GM19468 (cell line): Measurements from ENCODE around the gene BRPF1.

Experiments
- ATAC-seq: cut with Tn5 transposase; IDR thresholded peaks from one replicate; pipeline ENCODE4 v1.9.1; 2021; ENCODE audit warnings: mild to moderate bottlenecking, moderate library complexity, moderate number of reproducible peaks; ENCODE audit not compliant: unreplicated experiment; ENCODE audit errors: extremely low read depth

Gene BRPF1

DNA sequence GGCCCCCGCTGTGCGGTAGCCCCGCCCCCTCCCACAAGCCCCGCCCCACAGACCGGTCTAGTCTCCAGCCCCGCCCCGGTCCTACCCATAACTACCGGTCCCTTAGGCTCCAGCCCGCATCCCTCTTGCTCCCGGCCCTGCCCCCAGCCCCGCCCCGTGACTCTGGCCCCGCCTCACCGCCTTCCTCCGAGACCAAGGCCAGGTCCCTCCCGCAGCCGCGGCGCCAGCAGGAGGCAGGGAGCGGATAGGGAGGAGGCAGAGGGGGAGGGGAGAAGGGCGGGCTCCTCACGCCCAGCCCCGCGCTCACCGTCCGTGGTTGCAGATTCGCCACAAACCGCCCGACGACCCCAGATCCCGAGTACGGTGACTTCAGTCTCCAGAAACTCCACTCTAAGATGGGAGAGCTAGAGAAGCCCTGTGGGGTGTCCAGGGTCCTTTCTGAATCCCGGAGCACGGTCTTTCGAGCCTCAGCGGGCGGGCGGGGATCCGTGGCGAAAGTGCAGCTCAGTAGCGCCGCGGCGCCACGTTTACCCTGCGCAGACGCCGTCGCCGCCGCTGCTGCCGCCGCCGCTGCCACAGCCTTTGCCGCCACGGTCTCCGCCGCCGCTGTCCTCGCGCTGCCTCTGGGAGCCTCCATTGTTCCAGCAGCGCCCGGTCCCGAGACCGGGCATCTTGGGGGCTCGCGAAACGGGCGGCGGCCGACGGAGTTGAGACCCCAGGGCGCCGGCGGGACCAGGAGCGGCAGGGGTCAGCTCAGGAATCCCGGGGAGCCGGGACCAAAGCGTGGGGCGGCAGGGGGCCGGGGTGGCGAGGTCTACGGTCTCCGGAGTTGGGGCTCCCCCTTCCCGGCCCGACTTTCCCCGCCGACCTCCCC is at the start of gene BRPF1:
Gene BRPF1 (plus strand): TSS at position 530 of the 874 bp plus-strand sequence. CDS start 2,406 bp downstream, outside the sequence.
- ATAC-seq, result peak; percentile 60

DNA sequence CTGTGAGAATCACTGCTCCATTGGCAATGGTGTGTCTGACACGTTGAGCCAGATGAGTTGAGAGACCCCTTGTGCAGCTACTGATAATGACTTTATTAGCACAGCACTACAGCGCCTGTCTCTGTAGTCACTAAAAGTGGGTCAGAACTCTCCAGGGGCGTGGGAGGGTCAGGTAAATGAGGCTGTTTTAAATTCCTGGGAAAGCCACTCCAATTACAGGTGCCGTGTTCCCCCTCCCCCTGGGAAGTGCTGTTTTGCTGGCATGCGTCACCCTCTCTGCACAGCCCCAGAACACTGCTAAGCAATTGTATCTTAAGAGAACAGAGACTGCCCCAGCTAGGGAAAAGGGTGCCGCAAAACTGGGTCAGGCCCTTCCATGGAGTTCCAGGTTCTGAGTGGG is 49.4 kb upstream of the BRPF1 start:
- no peak for ATAC-seq

DNA sequence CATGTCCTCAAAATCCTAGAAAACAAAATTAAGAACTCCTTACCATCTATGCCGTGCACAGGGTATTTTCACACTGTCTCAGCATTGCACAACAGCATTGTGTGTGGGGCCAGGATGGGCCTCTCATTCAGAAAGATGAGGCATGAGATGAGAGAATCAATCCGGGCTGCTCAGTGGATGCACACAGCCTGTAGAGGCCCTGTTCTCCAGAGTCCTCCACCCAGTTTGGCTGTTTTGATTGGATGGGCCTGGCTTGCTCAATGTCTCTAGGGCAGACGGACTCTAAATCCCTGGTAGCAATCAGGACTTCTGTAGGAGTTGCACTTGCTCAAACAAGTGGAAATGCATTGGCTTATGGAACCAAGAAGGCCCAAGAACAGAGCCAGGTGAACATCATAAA is 48.1 kb upstream of the BRPF1 start:
- no peak for ATAC-seq

DNA sequence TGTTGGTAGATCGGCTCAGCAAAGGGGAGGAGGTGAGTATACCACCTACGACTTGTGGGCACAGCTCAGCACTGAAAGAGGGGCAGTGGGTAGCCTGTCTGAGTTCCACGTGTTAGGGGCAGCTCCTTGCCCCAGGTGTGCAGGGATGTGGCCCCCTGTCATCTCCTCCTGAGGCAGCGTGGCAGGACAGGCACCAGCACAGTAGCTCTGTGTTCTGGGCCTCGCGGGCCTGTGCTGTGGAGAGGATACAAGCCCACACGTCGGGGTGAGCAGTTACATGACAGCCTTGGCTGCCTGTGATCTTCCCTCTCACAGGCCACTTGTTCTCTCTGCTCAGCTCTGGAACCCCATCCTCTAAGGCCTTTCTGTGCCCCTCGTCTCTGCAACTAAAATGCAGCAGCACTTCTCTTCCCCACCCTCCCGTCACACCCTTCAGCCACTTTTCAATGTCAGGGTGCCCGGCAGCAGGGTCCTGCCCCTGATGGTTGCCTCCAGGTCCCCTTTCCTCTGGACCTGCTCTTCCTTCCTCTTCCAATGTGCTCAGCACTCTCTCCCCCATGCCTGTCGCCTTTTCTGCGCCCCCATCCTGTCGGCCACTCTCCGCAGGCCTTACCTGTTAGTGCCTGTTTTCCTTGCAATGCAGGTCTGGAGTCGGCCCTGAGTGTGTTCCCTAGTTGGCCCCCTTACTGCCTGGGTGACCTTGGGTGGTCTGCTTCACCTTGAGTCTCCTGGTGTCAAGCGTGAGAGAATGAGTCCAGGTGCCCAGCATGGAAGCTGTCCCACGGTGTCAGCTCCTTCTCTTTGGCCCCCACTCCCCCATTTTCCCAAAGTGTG is 46.1 kb upstream of the BRPF1 start:
- ATAC-seq, result no peak

DNA sequence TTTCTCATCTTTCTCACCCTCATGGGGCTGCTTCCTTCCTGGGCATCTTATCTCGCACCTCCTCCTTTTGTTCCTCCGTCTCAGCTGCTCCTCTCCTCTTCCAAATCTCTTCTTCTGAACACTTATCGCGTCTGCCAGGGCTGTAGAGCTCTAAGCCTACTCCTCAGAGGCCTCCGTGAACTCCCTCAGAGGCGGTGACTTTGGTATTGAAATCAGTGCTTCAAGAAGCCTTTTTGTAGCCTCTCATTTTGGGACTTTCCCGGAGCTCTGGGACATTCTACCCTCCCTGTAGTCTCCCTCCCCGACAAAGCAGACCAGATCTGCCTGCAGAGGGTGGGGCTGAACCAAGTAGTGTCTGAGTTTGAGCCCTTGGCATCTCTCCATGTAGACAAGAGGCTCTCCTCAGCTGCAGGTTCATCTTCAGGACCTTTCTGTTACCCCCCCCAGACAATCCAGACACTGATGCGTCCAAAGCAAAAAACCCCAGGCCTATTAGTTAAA is 45.4 kb upstream of the BRPF1 start:
- ATAC-seq, result no peak

- no peak for ATAC-seq
Observed at GRCh38 chr3:9686703-9687102, 44.8 kb upstream of the BRPF1 start.

DNA sequence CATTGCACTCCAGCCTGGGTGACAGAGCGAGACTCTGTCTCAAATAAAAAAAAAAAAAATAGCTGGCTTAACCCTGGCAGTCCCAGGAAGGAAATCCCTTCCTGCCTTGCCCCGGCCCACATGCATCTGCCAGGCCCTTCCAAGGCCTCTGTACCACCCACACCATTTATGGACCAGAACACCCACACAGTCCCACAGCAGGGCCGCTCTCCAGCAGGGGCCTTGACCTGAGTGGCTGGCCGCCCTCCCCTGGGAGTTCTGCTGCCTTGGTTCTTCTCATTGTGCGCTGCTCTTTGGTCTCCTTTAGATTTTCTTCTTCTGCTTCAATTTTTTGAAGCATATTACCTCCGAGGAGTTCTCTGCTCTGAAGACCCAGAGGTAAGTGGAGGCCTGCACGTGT is 44.0 kb upstream of the BRPF1 start:
- no peak for ATAC-seq

- ATAC-seq, result no peak
Observed at GRCh38 chr3:9688961-9689360, 42.6 kb upstream of the BRPF1 start.

DNA sequence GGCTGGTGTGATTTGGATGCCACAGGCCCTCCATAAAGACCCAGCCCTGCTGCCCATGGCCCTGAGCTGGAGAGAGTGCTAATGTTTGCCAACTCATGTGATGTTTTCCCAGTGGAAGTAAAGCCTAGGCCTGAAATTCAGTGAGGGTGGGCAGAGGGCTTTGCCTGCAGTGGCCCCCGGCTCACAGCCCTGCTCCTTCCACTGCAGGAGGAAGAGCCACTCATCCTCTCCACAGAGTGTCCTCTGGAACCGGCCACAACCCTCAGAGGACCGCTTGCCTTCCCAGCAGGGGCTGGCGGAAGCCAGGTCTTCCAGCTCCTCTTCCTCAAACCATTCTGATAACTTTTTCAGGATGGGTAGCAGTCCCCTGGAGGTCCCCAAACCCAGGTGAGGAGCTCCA is 41.8 kb upstream of the BRPF1 start:
- no peak for ATAC-seq

- ATAC-seq, result peak; percentile 67
Observed at GRCh38 chr3:9690451-9691450, 40.8 kb upstream of the BRPF1 start.

GRCh38 chr3:9691636-9692035 is 39.9 kb upstream of the BRPF1 start:
- no peak for ATAC-seq

DNA sequence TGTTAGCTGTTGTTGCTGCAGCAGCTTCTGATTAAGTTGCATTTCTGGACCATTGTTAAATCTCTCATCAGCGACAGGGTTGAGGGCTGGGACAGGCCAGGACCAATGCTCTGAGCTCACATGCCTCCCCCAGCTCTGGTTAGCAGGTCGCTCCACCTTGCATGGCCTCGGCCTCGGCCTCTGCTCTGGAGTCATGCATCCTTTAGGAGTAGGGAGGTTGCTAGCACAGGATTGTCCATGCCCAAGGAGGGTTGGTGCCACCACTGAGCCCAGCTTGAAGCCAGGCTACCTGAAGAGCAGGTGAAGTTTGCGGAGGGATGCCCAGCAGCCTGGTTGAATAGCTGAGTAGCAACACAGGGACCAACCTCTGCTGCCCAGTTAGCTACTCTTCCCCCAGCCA is 39.1 kb upstream of the BRPF1 start:
- ATAC-seq, result no peak

DNA sequence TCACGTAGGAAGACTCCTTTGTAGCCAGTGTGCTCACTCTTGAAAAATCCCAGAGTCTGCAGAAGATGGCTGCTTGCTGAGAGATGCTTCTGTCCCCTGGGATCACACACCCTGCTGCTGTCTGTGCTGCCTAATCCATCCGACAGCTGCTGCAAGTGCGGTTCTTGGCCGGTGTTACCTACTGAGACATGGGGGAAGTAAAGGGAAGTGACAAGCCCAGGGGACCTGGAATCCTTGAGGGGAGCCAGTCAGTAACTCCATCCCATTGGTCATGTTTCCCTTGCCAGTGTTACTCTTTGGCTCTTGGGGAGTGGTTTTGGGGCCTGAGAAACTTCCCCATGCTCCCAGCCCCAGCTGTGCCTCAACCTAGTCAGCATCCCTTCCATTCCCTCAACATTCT is 36.2 kb upstream of the BRPF1 start:
- ATAC-seq, result no peak

DNA sequence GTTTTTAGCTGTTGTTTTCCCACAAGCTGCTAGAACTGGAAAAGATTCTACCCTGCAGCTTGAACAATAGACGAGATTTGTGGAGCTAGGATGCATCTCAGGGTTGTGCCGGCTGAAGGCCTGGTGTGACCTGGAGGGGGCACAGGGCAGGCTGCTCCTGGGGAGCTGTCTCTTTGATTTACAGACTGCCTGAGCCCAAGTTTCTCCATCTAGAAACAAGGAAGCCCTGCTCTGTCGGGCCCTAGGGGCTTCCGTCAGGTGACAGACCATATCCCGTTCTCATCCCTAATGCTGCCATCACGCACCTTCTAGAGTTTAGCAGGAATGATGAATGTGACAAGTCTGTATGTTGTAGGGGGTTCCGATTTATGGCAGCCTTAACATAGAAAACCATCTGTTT is 35.8 kb upstream of the BRPF1 start:
- ATAC-seq, result no peak

DNA sequence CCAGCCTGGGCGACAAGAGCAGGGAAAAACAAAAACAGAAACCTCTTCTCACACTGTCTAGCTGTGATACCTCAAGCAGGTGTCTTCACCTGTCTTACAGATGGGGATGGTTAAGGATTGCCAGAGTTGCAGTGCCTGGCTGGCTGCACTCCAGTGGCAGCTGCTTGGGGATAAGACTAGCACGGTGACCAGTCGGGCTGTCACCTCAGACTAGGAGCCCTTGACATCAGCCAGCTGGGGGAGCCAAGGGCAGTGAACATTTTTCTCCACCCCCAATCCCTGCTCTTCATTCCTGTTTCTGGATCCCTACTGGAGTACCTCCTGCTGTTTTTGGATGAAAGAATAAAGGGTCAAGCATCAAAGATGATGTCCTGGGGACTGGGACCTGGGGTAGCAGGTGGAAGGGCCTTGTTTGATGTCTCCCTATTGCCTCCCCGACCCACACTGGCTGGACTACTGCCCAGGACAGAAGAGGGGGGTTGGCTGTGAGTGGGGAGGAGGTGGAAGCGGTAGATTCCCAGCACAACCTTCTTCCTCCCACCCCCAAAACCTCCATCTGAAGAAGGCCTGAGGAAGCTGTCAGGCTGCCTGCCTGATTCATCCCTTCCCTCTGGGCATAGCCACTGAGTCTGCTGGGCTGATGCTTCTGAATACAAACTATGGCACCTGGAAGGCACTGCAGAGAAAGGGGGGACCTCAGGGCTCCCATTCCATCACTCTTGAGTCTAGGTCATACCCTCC is 34.9 kb upstream of the BRPF1 start:
- no peak for ATAC-seq

GRCh38 chr3:9697892-9698291 is 33.6 kb upstream of the BRPF1 start:
- no peak for ATAC-seq

- no peak for ATAC-seq
Observed at GRCh38 chr3:9698293-9698692, 33.2 kb upstream of the BRPF1 start.

GRCh38 chr3:9700536-9700935 is 31.0 kb upstream of the BRPF1 start:
- no peak for ATAC-seq

DNA sequence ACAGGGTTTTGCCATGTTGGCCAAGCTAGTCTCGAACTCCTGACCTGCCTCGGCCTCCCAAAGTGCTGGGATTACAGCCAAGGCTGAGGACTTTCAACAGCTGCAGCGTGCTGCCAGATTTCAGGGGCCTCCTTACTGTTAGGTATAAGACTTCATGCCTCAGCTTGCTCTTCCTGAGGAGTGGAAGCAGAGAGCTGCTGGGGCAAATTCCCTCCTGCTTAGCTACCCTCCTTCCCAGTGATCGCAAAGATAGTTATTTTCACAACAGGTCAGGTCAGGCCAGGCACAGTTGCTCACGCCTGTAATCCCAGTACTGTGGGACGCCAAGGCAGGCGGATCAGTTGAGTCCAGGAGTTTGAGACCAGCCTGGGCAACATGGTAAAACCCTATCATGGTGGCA is 30.5 kb upstream of the BRPF1 start:
- ATAC-seq, result no peak
